Cardiac septum (tissue), 1 donor: ENCODE results near the gene SCARB2. TPM values are rescaled to one million over a fixed set of nuclear protein-coding genes. Genes with fewer than 3 reads are reported as not detected.
A peak's percentile ranks its signal among the peaks of the same experiment; 100 is the strongest.

Source experiments
- DNase-seq: peaks from one replicate; pipeline ENCODE4 v3.0.0-alpha.2; 2020; ENCODE audit warnings: low spot score
- intact Hi-C: fragments of 100-400 bp; cut with DNase I; formaldehyde crosslinking; loops from one replicate; pipeline ENCODE4 v1.14.0; 2022
- total RNA-seq: library from RNA; stranded (reverse); fragmentation: NEBNext Ultra II Directional; extraction: Animal tissue kit (Norgen Biotek cat#: 25700); gene quantifications from one replicate; pipeline ENCODE4 v1.2.1, GENCODE V29; 2021
- donor health status: DM: no; HTN: no; CAD: no.

The SCARB2 gene
- total RNA-seq, 1 donor from 2014 or later, result 114 TPM

GRCh38 chr4:76177709-76178108, 35.9 kb downstream of the SCARB2 start:
- intact Hi-C loops, result loop anchor here (5.0 kb wide), 1 partner anchor 255 kb away; no protein-coding TSS in a partner anchor
- no peak for DNase-seq

DNA sequence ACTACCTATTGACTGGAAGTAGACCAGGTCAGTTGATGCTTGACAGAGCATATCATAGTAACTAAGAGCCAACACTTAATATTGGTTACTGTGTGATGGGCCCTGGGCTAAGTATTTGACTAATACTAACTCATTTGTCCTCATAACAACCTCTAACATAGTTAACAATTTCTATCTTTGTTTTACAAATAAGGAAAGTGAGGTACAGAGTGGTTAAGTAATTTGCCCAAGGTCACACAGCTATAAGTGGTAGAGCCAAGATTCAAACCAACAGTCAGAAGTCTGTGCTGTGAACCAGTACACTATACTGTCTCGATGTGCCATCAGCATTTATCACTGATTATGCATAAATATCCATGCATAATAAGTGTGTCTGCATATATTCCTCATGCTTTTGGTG, 38.3 kb downstream of the SCARB2 start:
- no peak for DNase-seq
- intact Hi-C loops, result loop anchor here (5.0 kb wide), 1 partner anchor 257 kb away; no protein-coding TSS in a partner anchor

DNA sequence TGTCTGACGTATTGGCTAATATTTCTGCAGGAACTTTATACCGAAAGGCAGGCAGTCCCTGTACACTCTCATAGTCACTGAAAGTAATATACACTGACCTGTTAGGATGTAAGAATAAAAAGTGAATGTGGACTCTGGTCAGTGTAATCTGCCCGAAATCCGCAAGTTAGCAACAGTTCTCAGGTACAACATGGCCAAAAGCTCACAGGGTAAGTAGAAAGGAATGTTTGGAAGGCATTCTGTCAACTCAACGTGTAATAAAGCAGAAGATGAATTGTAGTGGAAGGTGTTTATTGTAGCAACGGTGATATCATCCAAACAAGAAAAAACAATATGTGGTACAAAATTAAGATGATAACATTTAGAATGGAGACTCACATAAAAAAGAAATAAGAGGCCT, 39.4 kb downstream of the SCARB2 start:
- no peak for DNase-seq
- intact Hi-C loops, result no loop called here

DNA sequence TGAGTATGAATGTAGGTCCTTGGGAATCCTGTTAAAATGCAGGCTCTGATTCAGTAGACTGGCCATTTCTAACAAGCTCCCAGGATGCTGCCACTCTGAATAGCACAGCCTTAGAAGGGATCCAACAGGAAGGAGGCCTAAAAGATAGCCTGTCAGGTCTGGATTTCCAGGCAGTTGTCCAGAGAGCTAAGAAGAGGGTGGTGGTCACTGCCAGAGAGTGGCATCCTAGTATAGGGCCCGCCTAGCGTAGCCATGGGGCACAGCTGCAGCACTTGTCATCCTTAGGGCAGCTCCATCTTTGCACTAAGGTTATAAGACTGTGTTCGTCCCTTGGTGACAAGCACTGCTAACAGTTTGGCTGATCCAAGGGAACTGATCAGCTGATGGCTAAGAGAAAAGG, 44.9 kb downstream of the SCARB2 start:
- DNase-seq, result no peak
- intact Hi-C loops, result no loop called here

DNA sequence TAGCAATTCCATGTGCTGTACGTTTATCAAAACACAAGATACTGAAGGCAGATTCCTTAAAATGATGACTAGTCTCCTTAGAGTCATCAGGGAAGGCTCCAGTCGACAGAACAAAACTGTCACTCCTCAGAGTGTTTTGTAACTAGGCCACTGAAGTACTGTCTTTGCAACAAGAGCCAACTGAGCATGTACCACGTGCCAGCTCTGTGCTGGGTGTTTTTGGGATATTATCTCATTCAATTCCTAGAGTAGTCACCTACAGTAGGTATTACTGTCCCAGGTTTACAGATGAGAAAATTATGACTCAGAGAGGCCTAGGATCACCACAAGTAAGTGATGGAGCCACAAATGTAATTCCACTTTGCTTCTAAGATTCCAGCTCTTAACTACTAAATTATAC, 47.1 kb downstream of the SCARB2 start:
- intact Hi-C loops, result no loop called here

GRCh38 chr4:76160355-76160754, 53.3 kb downstream of the SCARB2 start:
- intact Hi-C loops, result no loop called here
- no peak for DNase-seq

More for the DNA sequence above, 47.1 kb downstream of the SCARB2 start:
- no peak for DNase-seq

DNA sequence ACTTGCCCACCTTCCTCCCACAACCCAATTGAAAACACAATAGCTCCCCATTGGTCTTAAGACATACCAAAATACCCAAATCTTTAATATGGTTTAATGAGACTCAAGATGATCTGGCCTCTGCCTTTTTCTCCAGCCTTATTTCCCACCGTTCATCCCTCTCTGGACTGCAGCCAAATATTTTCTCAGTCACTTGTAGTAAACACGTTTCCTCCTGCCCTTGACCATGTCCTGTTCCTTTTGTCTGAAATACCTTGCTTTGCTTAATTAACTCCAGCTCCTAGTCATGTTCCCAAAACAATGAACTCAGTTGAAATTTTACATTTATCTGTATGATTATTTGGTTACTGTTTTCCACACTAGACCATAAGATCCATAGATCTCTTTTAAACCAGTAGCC, 57.0 kb downstream of the SCARB2 start:
- intact Hi-C loops, result no loop called here
- DNase-seq, result no peak

DNA sequence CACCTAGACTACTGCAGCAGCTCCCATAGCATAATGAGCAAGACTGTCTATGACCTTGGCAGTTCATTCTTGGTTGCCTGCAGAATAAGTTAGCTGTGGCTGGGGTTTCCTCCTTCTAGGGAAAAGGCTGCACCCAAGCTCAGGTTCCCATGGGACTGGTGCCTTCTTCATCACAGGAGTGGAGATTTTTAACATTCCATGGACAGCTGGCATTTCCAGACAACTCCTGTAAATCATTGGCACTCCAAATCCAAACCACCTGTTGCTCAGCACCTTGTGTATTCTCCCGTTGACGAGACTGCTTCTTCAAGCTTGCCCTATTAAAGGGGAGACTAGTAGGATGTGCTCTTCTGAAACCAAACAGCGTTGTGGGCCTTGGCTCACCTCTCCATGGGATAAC, 57.6 kb downstream of the SCARB2 start:
- DNase-seq, result no peak

DNA sequence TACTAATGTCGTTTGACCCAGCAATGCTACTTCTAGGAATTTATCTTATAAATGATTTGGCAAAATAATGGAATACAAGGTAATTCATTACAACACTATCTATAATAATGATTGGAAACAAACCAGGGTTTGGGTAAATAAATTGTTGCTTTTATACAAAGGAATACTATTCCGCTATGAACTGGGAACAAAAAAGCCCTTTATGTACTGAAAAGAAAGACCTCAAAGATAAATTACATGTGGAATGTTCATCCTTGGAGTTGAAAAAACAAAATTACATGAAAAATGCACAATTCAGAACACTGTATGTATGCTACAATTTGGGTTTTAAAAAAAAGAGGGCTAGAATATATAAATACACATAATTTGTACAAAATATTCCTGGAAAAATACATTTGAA, 60.3 kb downstream of the SCARB2 start:
- intact Hi-C loops, result no loop called here
- no peak for DNase-seq

More for the DNA sequence above, 57.6 kb downstream of the SCARB2 start:
- intact Hi-C loops, result no loop called here

DNA sequence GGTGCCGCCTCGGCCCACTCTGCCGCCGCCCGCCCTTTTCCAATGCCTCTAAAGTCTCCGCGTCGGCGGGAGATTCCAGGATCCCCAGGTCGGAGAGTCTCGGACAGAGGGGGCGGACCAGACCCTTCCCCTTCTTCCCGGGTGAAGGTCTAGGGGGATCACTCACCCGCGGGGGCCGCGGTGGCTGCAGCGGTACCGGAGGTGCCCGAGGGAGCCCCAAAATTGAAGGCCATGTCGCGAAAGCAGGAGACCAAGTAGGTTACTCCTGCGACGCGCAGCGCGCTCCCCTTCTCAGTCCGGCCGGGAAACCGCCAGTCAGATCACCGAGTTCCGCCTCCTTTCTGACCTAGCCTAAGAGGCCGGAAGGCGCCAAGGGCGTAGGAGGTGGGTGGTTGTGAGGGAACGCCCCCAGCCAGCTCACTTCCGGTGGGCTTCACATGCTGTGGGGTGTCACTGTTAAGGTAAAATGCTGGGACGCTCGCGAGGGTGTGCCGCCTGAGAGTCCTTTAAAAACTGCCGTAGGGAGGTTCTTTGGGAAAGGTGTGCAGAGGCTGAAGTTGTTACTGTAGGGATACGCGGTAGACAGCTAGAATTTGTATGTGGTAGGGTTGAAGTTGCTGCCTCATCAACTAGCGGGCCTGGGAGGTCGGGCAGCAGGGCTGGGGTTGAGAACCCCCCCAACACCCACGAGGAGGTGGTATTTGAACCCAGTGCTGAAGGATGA, 65.3 kb downstream of the SCARB2 start, which contains the start of gene NUP54:
Gene NUP54, minus strand, starts transcription at position 256 of the 724 bp plus-strand sequence. Its CDS starts 23 bp downstream, at position 233.
- intact Hi-C loops, result loop anchor here (2.0 to 5.0 kb wide), 2 partner anchors 64 to 158 kb away; partner anchors contain the start of genes SCARB2 and SDAD1
- DNase-seq, result peak; percentile 96

DNA sequence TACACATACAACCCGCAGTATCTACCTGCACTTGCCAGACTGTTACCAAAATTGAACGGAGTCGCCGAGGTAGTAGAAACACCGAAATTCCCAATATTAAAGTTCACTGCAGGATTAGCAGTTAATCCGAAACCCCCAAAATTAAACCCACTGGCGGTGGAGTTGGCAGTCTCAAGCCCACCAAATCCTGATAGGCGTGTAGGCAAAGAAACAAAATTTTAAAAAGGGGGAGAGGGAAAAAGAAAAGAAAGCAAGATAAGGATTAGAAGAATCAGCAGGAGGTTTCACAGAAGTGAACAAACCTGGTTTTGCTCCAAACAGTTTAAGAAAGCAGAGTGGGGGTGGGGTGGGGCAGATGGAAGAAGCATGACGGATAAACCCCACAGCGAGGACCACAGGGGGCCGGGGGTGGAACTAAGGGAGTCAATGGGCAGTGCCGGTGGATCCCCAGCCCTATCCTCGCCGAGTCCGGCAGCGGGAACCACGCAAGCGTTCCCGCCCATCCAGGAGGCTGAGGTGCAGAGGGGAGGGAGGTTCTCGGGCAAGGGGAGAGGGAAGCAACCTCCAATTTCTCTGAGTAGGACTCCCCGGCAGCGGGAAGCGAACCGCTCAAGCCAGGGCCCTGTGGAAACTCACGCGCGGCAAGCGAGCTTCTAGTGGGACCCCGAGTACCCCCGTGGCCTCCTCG, 66.0 kb downstream of the SCARB2 start:
- intact Hi-C loops, result loop anchor here (2.0 to 5.0 kb wide), 2 partner anchors 65 to 157 kb away; partner anchors contain the start of genes SCARB2 and SDAD1
- DNase-seq, result peak; percentile 78

- no peak for DNase-seq
- intact Hi-C loops, result no loop called here
Measured at GRCh38 chr4:76144546-76144945, 69.1 kb downstream of the SCARB2 start.

- intact Hi-C loops, result no loop called here
- no peak for DNase-seq
Measured at GRCh38 chr4:76141241-76141640, 72.4 kb downstream of the SCARB2 start.

GRCh38 chr4:76127754-76128153, 85.9 kb downstream of the SCARB2 start:
- no peak for DNase-seq
- intact Hi-C loops, result no loop called here

DNA sequence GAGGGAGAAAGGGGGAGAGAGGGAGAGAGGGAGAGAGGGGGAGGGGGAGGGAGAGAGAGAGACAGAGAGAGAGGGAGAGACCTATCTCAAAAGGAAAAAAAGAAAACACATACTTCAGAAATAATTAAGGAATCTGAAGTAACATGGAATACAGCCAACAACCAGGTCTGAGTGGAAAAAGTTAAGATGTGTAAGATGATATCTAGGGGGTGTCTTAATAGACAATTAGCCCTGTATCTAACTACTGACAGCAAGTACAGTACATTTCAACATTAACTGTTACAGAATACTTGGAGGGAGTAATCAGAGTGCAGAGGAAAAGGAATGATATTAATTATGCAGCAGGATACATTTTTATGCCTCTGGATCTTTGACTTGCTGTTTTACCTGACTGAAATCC, 87.8 kb downstream of the SCARB2 start:
- DNase-seq, result no peak

DNA sequence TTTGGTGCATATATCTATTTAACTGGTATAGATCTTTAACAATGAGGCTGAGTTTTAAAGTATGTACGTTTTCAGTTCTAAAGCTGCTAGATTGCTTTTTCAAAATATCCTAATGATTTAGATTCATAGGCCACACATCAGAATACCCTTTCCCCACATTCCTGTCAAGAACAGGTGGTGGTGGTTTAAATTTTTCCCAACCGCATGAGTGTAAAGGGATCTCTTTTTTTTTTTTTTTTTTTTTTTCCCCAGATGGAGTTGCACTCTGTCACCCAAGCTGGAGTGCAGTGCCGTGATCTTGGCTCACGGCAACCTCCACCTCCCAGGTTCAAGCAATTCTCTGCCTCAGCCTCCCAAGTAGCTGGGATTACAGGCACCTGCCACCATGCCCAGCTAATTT, 93.4 kb downstream of the SCARB2 start:
- intact Hi-C loops, result no loop called here
- no peak for DNase-seq

More for the DNA sequence above, 87.8 kb downstream of the SCARB2 start:
- intact Hi-C loops, result no loop called here

DNA sequence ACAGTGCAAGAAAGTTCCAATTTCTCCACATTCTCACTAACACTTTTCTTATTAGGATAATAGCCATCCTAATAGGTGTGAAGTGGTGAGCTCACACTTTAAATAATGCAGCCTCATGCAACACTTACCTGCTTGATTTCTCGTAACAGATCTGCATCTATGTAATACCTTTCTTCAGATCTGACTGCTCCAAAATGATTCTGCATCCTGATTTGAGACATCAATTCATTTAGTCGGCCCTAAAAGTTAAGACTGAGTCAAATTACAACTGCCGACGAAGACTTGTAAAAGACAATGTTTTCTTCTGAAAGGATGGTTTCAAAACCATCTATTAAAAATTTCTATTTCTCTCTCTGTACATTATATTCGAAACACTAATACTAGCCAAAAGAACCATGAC, 96.1 kb downstream of the SCARB2 start:
- intact Hi-C loops, result no loop called here
- no peak for DNase-seq

GRCh38 chr4:76116821-76117220, 96.8 kb downstream of the SCARB2 start:
- intact Hi-C loops, result no loop called here
- no peak for DNase-seq
